ENCODE results near the gene EZR. TPM values are rescaled to one million over a fixed set of nuclear protein-coding genes. Genes with fewer than 3 reads are reported as not detected.

Gene EZR
- polyA plus RNA-seq, 3 donors, result 68.1 to 95.8 (median 86.3) TPM

GRCh38 chr6:158796353-158796752, 22.8 kb downstream of the EZR start:
- H3K27me3 Mint-ChIP-seq (ENCODE audit: low read depth in 3 of 3), result peaks cover 0 to 1% (median 0%) of the 10 kb centered on the region in 3 donors
- no peaks in the 10 kb centered on the region for H3K27me3 ChIP-seq (ENCODE audit: control insufficient read depth in 2 of 2, insufficient read depth in 2 of 2, low read length in 2 of 2)
- H3K4me1 ChIP-seq (ENCODE audit: control insufficient read depth in 1 of 2, insufficient read depth in 2 of 2, low read length in 2 of 2), result no peaks in the 10 kb centered on the region
- H2AFZ ChIP-seq (ENCODE audit: insufficient read depth, low read depth, low read length, poor library complexity, severe bottlenecking), result no peak overlapping the region
- TF ChIP-seq, protein P1, sequence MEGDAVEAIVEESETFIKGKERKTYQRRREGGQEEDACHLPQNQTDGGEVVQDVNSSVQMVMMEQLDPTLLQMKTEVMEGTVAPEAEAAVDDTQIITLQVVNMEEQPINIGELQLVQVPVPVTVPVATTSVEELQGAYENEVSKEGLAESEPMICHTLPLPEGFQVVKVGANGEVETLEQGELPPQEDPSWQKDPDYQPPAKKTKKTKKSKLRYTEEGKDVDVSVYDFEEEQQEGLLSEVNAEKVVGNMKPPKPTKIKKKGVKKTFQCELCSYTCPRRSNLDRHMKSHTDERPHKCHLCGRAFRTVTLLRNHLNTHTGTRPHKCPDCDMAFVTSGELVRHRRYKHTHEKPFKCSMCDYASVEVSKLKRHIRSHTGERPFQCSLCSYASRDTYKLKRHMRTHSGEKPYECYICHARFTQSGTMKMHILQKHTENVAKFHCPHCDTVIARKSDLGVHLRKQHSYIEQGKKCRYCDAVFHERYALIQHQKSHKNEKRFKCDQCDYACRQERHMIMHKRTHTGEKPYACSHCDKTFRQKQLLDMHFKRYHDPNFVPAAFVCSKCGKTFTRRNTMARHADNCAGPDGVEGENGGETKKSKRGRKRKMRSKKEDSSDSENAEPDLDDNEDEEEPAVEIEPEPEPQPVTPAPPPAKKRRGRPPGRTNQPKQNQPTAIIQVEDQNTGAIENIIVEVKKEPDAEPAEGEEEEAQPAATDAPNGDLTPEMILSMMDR (IDR thresholded peaks at IDR 0.05), result no peak
- no peaks in the 10 kb centered on the region for H3K9me3 Mint-ChIP-seq
- peaks cover 100% of the 10 kb centered on the region for H3K79me2 ChIP-seq (ENCODE audit: insufficient read depth, low read length)
- no peak overlapping the region for H3K4me3 Mint-ChIP-seq
- H3K9me3 ChIP-seq (replicated peaks in 1 of 2; ENCODE audit: control insufficient read depth in 1 of 2, insufficient read depth in 1 of 2, low read length in 2 of 2), result no peaks in the 10 kb centered on the region
- peaks cover 100% of the 10 kb centered on the region for H4K20me1 ChIP-seq (ENCODE audit: insufficient read depth, low read length)
- H3K27ac ChIP-seq (ENCODE audit: low read depth in 1 of 2, low read length in 2 of 2), result no peak overlapping the region
- no peak for DNase-seq
- intact Hi-C loops (cut with micrococcal nuclease), result loop anchor here in 1 of 2 donors (5.0 to 10.0 kb wide), 2 partner anchors 176 to 328 kb away; no protein-coding TSS in a partner anchor
- H3K36me3 ChIP-seq (replicated peaks in 1 of 2; ENCODE audit: control insufficient read depth in 1 of 2, insufficient read depth in 2 of 2, low read length in 2 of 2), result peaks cover 0 to 10% of the 10 kb centered on the region in 2 donors
- H3K36me3 Mint-ChIP-seq, result peaks cover 33 to 43% of the 10 kb centered on the region in 2 donors
- H3K4me1 Mint-ChIP-seq, result peaks cover 18% of the 10 kb centered on the region
- no peak overlapping the region for H3K4me2 ChIP-seq (replicated peaks; ENCODE audit: extremely low read depth, low read length, poor library complexity, severe bottlenecking)
- no peak overlapping the region for H3K4me3 ChIP-seq (replicated peaks in 1 of 3; ENCODE audit: low read depth in 2 of 3, low read length in 3 of 3)
- WGBS (ENCODE audit: insufficient coverage), result 97% methylated on average over 3 of the region's 3 CpGs
- peak overlapping the region in 4 of 7 donors; percentile 45 to 66 (median 52) for H3K27ac Mint-ChIP-seq
- H3K9ac ChIP-seq (ENCODE audit: insufficient read depth, low read length, poor library complexity, severe bottlenecking), result no peak overlapping the region

- Histone ChIP-seq H3K4me1 (ENCODE audit: control insufficient read depth in 1 of 2, insufficient read depth in 2 of 2, low read length in 2 of 2) (no peaks in the 10 kb centered on the region), H3K27ac (ENCODE audit: low read depth in 1 of 2, low read length in 2 of 2) (no peak overlapping the region), H3K79me2 (ENCODE audit: insufficient read depth, low read length) (peaks cover 100% of the 10 kb centered on the region), H4K20me1 (ENCODE audit: insufficient read depth, low read length) (peaks cover 100% of the 10 kb centered on the region), H3K9me3 (replicated peaks in 1 of 2; ENCODE audit: control insufficient read depth in 1 of 2, insufficient read depth in 1 of 2, low read length in 2 of 2) (no peaks in the 10 kb centered on the region), H3K4me3 (replicated peaks in 1 of 3; ENCODE audit: low read depth in 2 of 3, low read length in 3 of 3) (no peak overlapping the region), H3K36me3 (replicated peaks in 1 of 2; ENCODE audit: control insufficient read depth in 1 of 2, insufficient read depth in 2 of 2, low read length in 2 of 2) (peaks cover 0 to 3% of the 10 kb centered on the region in 2 donors), H3K4me2 (replicated peaks; ENCODE audit: extremely low read depth, low read length, poor library complexity, severe bottlenecking) (no peak overlapping the region), H3K9ac (ENCODE audit: insufficient read depth, low read length, poor library complexity, severe bottlenecking) (no peak overlapping the region), H2AFZ (ENCODE audit: insufficient read depth, low read depth, low read length, poor library complexity, severe bottlenecking) (no peak overlapping the region), H3K27me3 (ENCODE audit: control insufficient read depth in 2 of 2, insufficient read depth in 2 of 2, low read length in 2 of 2) (no peaks in the 10 kb centered on the region)
- intact Hi-C loops (cut with micrococcal nuclease), result loop anchor here in 1 of 2 donors (5.0 to 10.0 kb wide), 2 partner anchors 177 to 329 kb away; no protein-coding TSS in a partner anchor
- WGBS (ENCODE audit: insufficient coverage), result 100% methylated on average over 3 of the region's 5 CpGs
- TF ChIP-seq, protein P1 (IDR thresholded peaks at IDR 0.05), result no peak
- Mint-ChIP-seq H3K27me3 (ENCODE audit: low read depth in 3 of 3) (peaks cover 0 to 1% (median 0%) of the 10 kb centered on the region in 3 donors), H3K36me3 (peaks cover 36 to 42% of the 10 kb centered on the region in 2 donors), H3K9me3 (no peaks in the 10 kb centered on the region), H3K4me1 (peaks cover 18% of the 10 kb centered on the region), H3K27ac (peak overlapping the region in 4 of 7 donors; percentile 2 to 77 (median 24)), H3K4me3 (no peak overlapping the region)
- no peak for DNase-seq
These were observed 23.7 kb downstream of the EZR start for GRCh38 chr6:158795516-158795915.
